Measurements from ENCODE around the gene AUTS2. TPM values are rescaled to one million over a fixed set of nuclear protein-coding genes. Genes with fewer than 3 reads are reported as not detected.

AUTS2 gene
- total RNA-seq, 1 experiment from 2014 or later, result 50.0 TPM

DNA sequence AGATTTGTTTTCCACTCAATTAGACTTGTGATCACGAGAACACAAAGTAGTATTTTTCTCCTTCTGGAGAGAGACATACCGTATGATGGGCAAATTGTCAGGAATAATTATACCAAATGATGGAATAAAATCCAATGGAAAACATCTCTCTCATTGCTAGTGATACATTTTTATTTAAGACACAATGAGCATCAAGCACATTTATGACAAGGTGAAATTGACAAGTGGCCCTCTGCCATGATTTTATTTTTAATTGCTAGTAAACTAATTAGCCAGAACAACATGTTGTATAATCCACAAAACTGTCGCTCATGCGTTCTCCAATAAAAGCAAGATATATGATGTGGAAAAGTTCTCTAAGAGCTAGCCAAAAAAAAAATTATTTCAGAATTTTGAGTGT is 620.8 kb downstream of the AUTS2 start (continued):
- TF ChIP-seq, protein P1, sequence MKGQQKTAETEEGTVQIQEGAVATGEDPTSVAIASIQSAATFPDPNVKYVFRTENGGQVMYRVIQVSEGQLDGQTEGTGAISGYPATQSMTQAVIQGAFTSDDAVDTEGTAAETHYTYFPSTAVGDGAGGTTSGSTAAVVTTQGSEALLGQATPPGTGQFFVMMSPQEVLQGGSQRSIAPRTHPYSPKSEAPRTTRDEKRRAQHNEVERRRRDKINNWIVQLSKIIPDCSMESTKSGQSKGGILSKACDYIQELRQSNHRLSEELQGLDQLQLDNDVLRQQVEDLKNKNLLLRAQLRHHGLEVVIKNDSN (CRISPR knock-in tag; IDR thresholded peaks at IDR 0.05), result no peak
- TF ChIP-seq CTCF (IDR thresholded peaks at IDR 0.05), result no peak

GRCh38 chr7:70229242-70229641 is 631.0 kb downstream of the AUTS2 start:
- DNase-seq (ENCODE audit: low spot score) (no peak), ATAC-seq (no peak)
- Mint-ChIP-seq H3K9me3 (peaks cover 27% of the 10 kb centered on the region), H3K36me3 (peaks cover 13% of the 10 kb centered on the region), H3K27me3 (ENCODE audit: low read depth) (no peaks in the 10 kb centered on the region), H3K27ac (no peak overlapping the region), H3K4me3 (no peak overlapping the region), H3K4me1 (no peaks in the 10 kb centered on the region)
- CTCF ChIA-PET, result no interaction called here
- TF ChIP-seq ZNF317 (CRISPR knock-in tag; IDR thresholded peaks at IDR 0.05; ENCODE audit: borderline replicate concordance, low read depth) (peak; percentile 92), ZBTB21 (CRISPR knock-in tag; IDR thresholded peaks at IDR 0.05; ENCODE audit: borderline replicate concordance) (no peak)
- POLR2A ChIA-PET, result no interaction called here

GRCh38 chr7:70230761-70231160 is 632.5 kb downstream of the AUTS2 start:
- Mint-ChIP-seq H3K9me3 (peaks cover 27% of the 10 kb centered on the region), H3K4me3 (no peak overlapping the region), H3K27ac (no peak overlapping the region), H3K4me1 (no peaks in the 10 kb centered on the region), H3K36me3 (peaks cover 13% of the 10 kb centered on the region), H3K27me3 (ENCODE audit: low read depth) (no peaks in the 10 kb centered on the region)
- ChIA-PET POLR2A (no interaction called here), CTCF (no interaction called here)
- DNase-seq (ENCODE audit: low spot score), result no peak
- no peak for ATAC-seq
- TF ChIP-seq, protein P2, sequence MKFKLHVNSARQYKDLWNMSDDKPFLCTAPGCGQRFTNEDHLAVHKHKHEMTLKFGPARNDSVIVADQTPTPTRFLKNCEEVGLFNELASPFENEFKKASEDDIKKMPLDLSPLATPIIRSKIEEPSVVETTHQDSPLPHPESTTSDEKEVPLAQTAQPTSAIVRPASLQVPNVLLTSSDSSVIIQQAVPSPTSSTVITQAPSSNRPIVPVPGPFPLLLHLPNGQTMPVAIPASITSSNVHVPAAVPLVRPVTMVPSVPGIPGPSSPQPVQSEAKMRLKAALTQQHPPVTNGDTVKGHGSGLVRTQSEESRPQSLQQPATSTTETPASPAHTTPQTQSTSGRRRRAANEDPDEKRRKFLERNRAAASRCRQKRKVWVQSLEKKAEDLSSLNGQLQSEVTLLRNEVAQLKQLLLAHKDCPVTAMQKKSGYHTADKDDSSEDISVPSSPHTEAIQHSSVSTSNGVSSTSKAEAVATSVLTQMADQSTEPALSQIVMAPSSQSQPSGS (CRISPR knock-in tag; IDR thresholded peaks at IDR 0.05; ENCODE audit: borderline replicate concordance, low read depth), result no peak
- TF ChIP-seq SP1 (CRISPR knock-in tag; conservative IDR thresholded peaks at IDR 0.05) (no peak), ZNF281 (CRISPR knock-in tag; IDR thresholded peaks at IDR 0.05) (no peak), ARID4B (CRISPR knock-in tag; IDR thresholded peaks at IDR 0.05; ENCODE audit: borderline replicate concordance) (no peak), NFE2L1 (CRISPR knock-in tag; IDR thresholded peaks at IDR 0.05) (no peak), TEAD1 (CRISPR knock-in tag; IDR thresholded peaks at IDR 0.05) (no peak), ZNF396 (CRISPR knock-in tag; IDR thresholded peaks at IDR 0.05; ENCODE audit: borderline replicate concordance) (no peak), FOXP1 (CRISPR knock-in tag; IDR thresholded peaks at IDR 0.05; ENCODE audit: borderline replicate concordance) (no peak), EMX1 (CRISPR knock-in tag; IDR thresholded peaks at IDR 0.05) (no peak), PRRX2 (CRISPR knock-in tag; IDR thresholded peaks at IDR 0.05) (no peak), MXD4 (CRISPR knock-in tag; IDR thresholded peaks at IDR 0.05; ENCODE audit: borderline replicate concordance) (no peak), CREB1 (CRISPR knock-in tag; IDR thresholded peaks at IDR 0.05) (no peak), GRHL2 (CRISPR knock-in tag; IDR thresholded peaks at IDR 0.05; ENCODE audit: insufficient replicate concordance, severe bottlenecking) (no peak)
- TF ChIP-seq, protein P3, sequence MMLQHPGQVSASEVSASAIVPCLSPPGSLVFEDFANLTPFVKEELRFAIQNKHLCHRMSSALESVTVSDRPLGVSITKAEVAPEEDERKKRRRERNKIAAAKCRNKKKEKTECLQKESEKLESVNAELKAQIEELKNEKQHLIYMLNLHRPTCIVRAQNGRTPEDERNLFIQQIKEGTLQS (CRISPR knock-in tag; conservative IDR thresholded peaks at IDR 0.05), result no peak
- TF ChIP-seq, protein P4, sequence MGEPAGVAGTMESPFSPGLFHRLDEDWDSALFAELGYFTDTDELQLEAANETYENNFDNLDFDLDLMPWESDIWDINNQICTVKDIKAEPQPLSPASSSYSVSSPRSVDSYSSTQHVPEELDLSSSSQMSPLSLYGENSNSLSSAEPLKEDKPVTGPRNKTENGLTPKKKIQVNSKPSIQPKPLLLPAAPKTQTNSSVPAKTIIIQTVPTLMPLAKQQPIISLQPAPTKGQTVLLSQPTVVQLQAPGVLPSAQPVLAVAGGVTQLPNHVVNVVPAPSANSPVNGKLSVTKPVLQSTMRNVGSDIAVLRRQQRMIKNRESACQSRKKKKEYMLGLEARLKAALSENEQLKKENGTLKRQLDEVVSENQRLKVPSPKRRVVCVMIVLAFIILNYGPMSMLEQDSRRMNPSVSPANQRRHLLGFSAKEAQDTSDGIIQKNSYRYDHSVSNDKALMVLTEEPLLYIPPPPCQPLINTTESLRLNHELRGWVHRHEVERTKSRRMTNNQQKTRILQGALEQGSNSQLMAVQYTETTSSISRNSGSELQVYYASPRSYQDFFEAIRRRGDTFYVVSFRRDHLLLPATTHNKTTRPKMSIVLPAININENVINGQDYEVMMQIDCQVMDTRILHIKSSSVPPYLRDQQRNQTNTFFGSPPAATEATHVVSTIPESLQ (CRISPR knock-in tag; IDR thresholded peaks at IDR 0.05), result no peak
